KMS-11 (cell line): Measurements from ENCODE around the gene GLI2.

Experiments used
- H2AFZ ChIP-seq: fragments of 200-600 bp; sonication (generic); 2 replicates; pipeline ENCODE4 v1.6.1; 2016; ENCODE audit warnings: antibody characterized with exemption, mixed run types, low read depth
- H3K27ac ChIP-seq: fragments of 200-600 bp; sonication (generic); 2 replicates; pipeline ENCODE4 v1.6.1; 2016; ENCODE audit warnings: mild to moderate bottlenecking, mixed run types
- H3K27me3 ChIP-seq: fragments of 200-600 bp; sonication (generic); 2 replicates; pipeline ENCODE4 v1.6.1; 2017; ENCODE audit warnings: mild to moderate bottlenecking, low read depth, mixed run types, moderate library complexity; ENCODE audit not compliant: insufficient read depth
- H3K36me3 ChIP-seq: fragments of 200-600 bp; sonication (generic); 2 replicates; pipeline ENCODE4 v1.6.1; 2017; ENCODE audit warnings: mild to moderate bottlenecking, mixed run types; ENCODE audit not compliant: insufficient read depth
- H3K4me1 ChIP-seq: fragments of 200-600 bp; sonication (generic); 2 replicates; pipeline ENCODE4 v1.6.1; 2016; ENCODE audit warnings: mild to moderate bottlenecking, low read depth, mixed run types; ENCODE audit not compliant: poor library complexity, severe bottlenecking
- H3K4me2 ChIP-seq: fragments of 200-600 bp; sonication (generic); 2 replicates; pipeline ENCODE4 v1.7.0; 2016; ENCODE audit warnings: mild to moderate bottlenecking, mixed run types
- H3K4me3 ChIP-seq: fragments of 200-600 bp; sonication (generic); IDR thresholded peaks from 2 replicates; pipeline ENCODE4 v1.6.1; 2017; ENCODE audit warnings: low read depth, low read length, mixed read lengths; ENCODE audit not compliant: insufficient read depth
- H3K79me2 ChIP-seq: fragments of 200-600 bp; sonication (generic); 2 replicates; pipeline ENCODE4 v1.6.1; 2016; ENCODE audit warnings: low read depth, mixed run types; ENCODE audit not compliant: insufficient read depth
- H3K9ac ChIP-seq: fragments of 200-600 bp; sonication (generic); 2 replicates; pipeline ENCODE4 v1.6.1; 2016; ENCODE audit warnings: mild to moderate bottlenecking, mixed run types
- H4K20me1 ChIP-seq: fragments of 200-600 bp; sonication (generic); 2 replicates; pipeline ENCODE4 v1.6.1; 2016; ENCODE audit warnings: mild to moderate bottlenecking, mixed run types; ENCODE audit not compliant: insufficient read depth
- CTCF ChIP-seq: fragments of 200-600 bp; sonication (generic); conservative IDR thresholded peaks from 2 replicates; pipeline ENCODE4 v1.6.1; 2017; ENCODE audit warnings: low read depth, mild to moderate bottlenecking, antibody characterized with exemption, low read length, moderate library complexity, mixed read lengths

Gene GLI2

GRCh38 chr2:120768112-120769048, 32.7 kb downstream of the GLI2 start:
- no peak overlapping the region for H3K27ac ChIP-seq
- no peak overlapping the region for H3K9ac ChIP-seq
- no peak overlapping the region for H3K4me3 ChIP-seq
- no peak for TF ChIP-seq CTCF
- no peak overlapping the region for H2AFZ ChIP-seq
- no peak overlapping the region for H3K4me2 ChIP-seq
- H3K36me3 ChIP-seq: no peaks in the 10 kb centered on the region
- no peaks in the 10 kb centered on the region for H3K79me2 ChIP-seq
- no peaks in the 10 kb centered on the region for H4K20me1 ChIP-seq
- H3K4me1 ChIP-seq: no peaks in the 10 kb centered on the region
- H3K27me3 ChIP-seq: no peaks in the 10 kb centered on the region

- TF ChIP-seq CTCF: no peak
- Histone ChIP-seq H3K4me1 (no peaks in the 10 kb centered on the region), H3K9ac (no peak overlapping the region), H2AFZ (no peak overlapping the region), H3K27me3 (no peaks in the 10 kb centered on the region), H3K27ac (no peak overlapping the region), H3K4me2 (no peak overlapping the region), H4K20me1 (no peaks in the 10 kb centered on the region), H3K36me3 (no peaks in the 10 kb centered on the region), H3K4me3 (no peak overlapping the region), H3K79me2 (no peaks in the 10 kb centered on the region)
These were observed 33.6 kb downstream of the GLI2 start for GRCh38 chr2:120769076-120769786.

- Histone ChIP-seq H3K79me2 (no peaks in the 10 kb centered on the region), H3K4me3 (no peak overlapping the region), H3K9ac (no peak overlapping the region), H3K27me3 (no peaks in the 10 kb centered on the region), H4K20me1 (no peaks in the 10 kb centered on the region), H2AFZ (no peak overlapping the region), H3K4me2 (no peak overlapping the region), H3K4me1 (no peaks in the 10 kb centered on the region), H3K36me3 (no peaks in the 10 kb centered on the region), H3K27ac (no peak overlapping the region)
- TF ChIP-seq CTCF: no peak
These were observed 34.1 kb downstream of the GLI2 start for GRCh38 chr2:120769787-120770120.

GRCh38 chr2:120770176-120770575, 34.5 kb downstream of the GLI2 start:
- no peak for TF ChIP-seq CTCF
- Histone ChIP-seq H4K20me1 (no peaks in the 10 kb centered on the region), H3K4me2 (no peak overlapping the region), H3K9ac (no peak overlapping the region), H3K27ac (no peak overlapping the region), H3K27me3 (no peaks in the 10 kb centered on the region), H3K36me3 (no peaks in the 10 kb centered on the region), H3K4me1 (no peaks in the 10 kb centered on the region), H2AFZ (no peak overlapping the region), H3K79me2 (no peaks in the 10 kb centered on the region), H3K4me3 (no peak overlapping the region)
